Heart left ventricle (tissue), 13 donors: Measurements from ENCODE around the gene DCAF17.

ENCODE experiments used
- CTCF ChIP-seq, 12 donors: fragments of 200-600 bp; sonication (generic) in 4 of 12; IDR thresholded peaks; one replicate each; pipeline versions ENCODE4 v1.5.0 to v1.8.0; 2018 to 2022; ENCODE audit warnings: antibody characterized with exemption in 12 of 12, mild to moderate bottlenecking in 5 of 12
- POLR2A ChIP-seq, 2 donors: fragments of 450-650 bp; IDR thresholded peaks; one replicate each; pipeline ENCODE4 v1.6.1; 2017; ENCODE audit warnings: antibody characterized with exemption in 2 of 2, mild to moderate bottlenecking in 2 of 2, moderate library complexity in 2 of 2
- donor health status: ischemic (EF 13 %, LVEDD 7.1; RV severe dilation, severe dysfunction).
- donor health status: DM: no; HTN: yes; CAD: no.
- donor health status: DM: no; HTN: no; CAD: no.
- donor health status: ischemic (EF 25% LVEDD 6.9; RV normal size, moderate dysfunction).
- donor health status: ischemic (EF 25% LVEDD 5.7; RV mildly dilated, moderate dysfunction).
- donor health status: ischemic (EF 35%, LVEDD 5.7; RV mildly dilated, moderate dysfunction).
- donor health status: nonischemic (EF 11% LVEDD 7.7; RV severe dilation, severe dysfunction).
- donor health status: DM: yes; HTN: yes; CAD: no.
- donor health status: PGD.
- donor health status: ischemic (EF 29% LVEDD 5.4; RV normal size, mild dysfunction).
- donor health status: nonischemic (EF 23%, LVEDD 6.1; RV moderate dilation, normal function).

- TF ChIP-seq CTCF (IDR thresholded peaks at IDR 0.05) (no peak), POLR2A (IDR thresholded peaks at IDR 0.05) (no peak)
Measured at GRCh38 chr2:171482877-171483276, 48.9 kb downstream of the DCAF17 start.
